NOMO-1 treated with dmso at 0.1 percent for 144 hours (cell line): ENCODE measurements around the gene TRAF3IP3.

Experiments used
- DNase-seq: peaks from one replicate; lab custom pipeline; 2025; ENCODE audit not compliant: unreplicated experiment; lab: John Stamatoyannopoulos, UW

TRAF3IP3 gene

GRCh38 chr1:209797978-209798639, 42.3 kb downstream of the TRAF3IP3 start:
- peak; percentile 18 for DNase-seq

GRCh38 chr1:209800984-209801834, 45.4 kb downstream of the TRAF3IP3 start:
- DNase-seq, result no peak

- no peak for DNase-seq
Observed at GRCh38 chr1:209802117-209802779, 46.4 kb downstream of the TRAF3IP3 start.

GRCh38 chr1:209802780-209803152, 46.9 kb downstream of the TRAF3IP3 start:
- DNase-seq, result no peak

GRCh38 chr1:209803568-209803967, 47.7 kb downstream of the TRAF3IP3 start:
- DNase-seq, result no peak

- DNase-seq, result no peak
Observed at GRCh38 chr1:209805341-209805781, 49.5 kb downstream of the TRAF3IP3 start.

GRCh38 chr1:209805875-209806760, 50.3 kb downstream of the TRAF3IP3 start, which contains the start of gene IRF6:
Gene IRF6 (minus strand): TSS chr1:209806142. CDS start chr1:209801413, 4,729 bp downstream.
- peak; percentile 38 for DNase-seq

DNA sequence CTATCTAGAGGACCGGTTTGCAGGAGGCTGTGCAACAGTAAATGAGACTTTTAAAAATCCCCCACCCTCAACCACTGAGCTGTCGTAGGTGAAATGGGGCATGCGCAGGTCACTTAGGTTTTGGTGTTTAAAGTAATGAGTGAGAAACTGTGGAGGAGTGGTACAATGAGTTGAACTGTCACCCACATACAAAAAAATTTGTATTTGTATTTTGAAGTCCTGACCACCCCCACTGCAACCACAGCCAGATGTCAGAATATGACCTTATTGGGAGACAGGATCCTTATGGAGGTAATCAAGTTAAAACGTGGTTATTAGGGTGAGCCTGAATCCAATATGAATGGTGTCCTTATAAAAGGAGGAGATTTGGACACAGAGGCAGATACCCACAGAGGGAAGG, 51.7 kb downstream of the TRAF3IP3 start:
- no peak for DNase-seq

- DNase-seq, result no peak
Observed at GRCh38 chr1:209808059-209808581, 52.3 kb downstream of the TRAF3IP3 start.

DNA sequence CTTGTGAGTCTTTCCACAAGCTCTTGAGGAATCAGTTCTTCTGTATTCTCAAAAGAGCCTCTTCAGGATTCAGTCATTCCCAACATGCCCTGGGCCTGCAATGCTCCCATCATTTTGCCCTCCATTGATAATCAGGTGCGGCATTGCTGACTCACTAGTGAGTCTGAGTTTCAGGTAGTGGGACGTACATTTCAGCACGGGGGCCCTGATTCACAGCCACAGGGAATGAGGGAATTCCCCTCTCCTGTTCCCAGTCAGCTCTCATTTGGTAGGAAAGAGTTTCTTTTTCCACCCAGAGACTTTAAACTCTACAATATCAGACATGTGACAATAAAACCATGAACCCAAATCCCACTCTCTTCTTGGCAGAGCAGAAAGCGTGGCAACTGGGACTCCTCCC, 53.8 kb downstream of the TRAF3IP3 start:
- DNase-seq, result no peak

GRCh38 chr1:209810783-209811182, 54.9 kb downstream of the TRAF3IP3 start:
- no peak for DNase-seq

DNA sequence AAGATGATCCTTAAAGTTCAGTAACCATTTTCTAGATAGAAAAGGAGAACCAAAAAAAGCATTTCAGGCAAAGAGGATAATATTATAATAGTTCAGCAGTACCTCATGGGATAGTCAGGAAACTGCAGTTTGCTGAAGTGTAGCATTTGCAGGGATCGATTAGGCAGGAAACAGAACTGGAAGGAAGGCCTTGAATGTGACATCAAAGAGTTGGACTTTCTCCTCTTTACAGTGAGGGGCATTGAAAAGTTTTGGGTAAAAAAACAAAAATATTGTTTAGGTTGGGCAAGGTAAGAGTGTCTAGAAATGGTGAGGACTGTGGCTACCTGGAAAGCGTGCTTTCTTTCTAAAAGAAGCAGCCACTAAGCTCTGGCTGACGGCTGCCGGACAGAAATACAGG, 58.0 kb downstream of the TRAF3IP3 start:
- DNase-seq, result no peak

DNA sequence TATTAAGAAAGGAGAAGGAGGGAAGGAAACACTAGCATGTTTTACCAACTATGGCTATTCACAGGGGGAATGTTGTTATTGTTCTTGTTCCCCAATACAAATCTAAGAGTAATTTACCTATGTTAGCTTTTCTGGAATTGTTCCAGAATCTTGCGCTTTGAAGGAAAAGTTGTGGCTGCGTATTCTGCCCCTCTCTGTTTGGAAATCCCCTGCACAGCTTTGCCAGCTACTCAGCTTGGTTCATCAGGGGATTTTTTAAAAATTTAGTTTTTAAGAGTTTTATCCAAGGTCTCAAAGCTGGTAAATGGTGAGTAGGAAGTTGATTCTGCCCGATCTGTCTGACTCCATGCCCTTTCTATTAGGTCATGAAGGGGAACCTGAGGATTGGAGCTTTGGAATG, 59.6 kb downstream of the TRAF3IP3 start:
- no peak for DNase-seq

DNA sequence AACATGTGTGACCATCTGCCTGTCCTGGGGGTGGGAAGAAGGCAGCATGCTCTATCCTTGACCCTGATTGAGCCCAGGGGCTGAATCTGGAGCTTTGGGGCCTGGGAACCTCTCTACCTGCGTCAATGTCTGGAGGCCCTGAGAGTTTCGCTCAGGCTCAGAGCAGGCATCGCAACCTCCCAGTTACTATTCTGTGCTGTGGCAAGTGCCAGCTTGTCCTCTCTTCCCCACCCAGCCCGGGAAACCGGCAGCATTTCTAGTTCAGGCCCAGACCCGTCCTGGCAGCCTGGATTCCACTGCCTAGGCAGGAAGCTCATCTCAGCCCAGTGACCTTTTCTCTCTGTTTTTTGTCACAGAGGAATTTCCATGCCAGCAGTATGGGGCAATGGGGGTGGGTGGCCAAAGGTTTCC, 60.1 kb downstream of the TRAF3IP3 start:
- no peak for DNase-seq

DNA sequence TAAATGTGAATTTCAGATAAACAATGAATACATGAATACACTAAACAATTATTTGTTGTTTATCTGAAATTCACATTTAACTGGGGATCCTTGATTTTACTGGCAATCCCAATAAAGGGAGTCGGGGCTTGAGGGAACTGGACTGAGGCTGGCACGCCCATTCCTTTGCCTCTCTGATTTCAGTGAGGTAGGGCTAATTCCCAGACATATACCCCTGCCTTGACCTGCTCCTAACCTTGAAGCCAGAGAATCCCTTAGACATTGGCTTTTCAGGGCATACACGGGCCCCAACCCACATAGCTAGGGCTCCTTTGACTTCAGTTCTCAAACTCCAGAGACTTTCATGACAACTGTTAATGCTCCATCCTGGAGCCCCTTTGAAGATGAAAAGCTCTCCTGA, 61.1 kb downstream of the TRAF3IP3 start:
- DNase-seq, result no peak

GRCh38 chr1:209817691-209818090, 61.8 kb downstream of the TRAF3IP3 start:
- no peak for DNase-seq

DNA sequence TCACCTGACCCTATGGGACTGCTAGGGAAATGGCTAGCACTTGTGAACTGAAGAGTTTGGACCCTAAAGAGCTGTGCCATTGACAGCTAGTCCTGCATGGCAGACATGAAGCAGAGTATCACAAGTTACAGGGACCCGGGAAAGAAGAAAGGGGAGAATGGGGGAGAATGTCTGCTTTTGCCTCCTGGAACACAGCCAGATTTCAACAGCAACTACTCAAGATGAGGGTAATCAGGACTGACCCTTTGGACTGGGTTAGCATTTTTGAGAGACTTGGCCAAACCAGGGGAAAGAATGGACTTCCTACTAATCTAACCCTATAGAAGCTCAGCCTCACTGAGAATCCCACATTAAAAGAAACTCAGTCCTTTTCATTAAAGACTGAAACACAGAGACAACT, 63.2 kb downstream of the TRAF3IP3 start:
- DNase-seq, result no peak

- DNase-seq, result no peak
Observed at GRCh38 chr1:209820986-209821385, 65.1 kb downstream of the TRAF3IP3 start.

GRCh38 chr1:209822706-209823105, 66.9 kb downstream of the TRAF3IP3 start:
- DNase-seq, result no peak
